Keratinocyte (primary cell): ENCODE data around the gene AGPAT3.

Source experiments
- EZH2 ChIP-seq: IDR thresholded peaks from one replicate; pipeline ENCODE4 v1.6.1; 2012; ENCODE audit warnings: inconsistent platforms, mild to moderate bottlenecking, low read length, moderate library complexity
- TF ChIP-seq, protein P1 (sequence below), 3 experiments: IDR thresholded peaks in 1 of 3; conservative IDR thresholded peaks in 1 of 3; optimal IDR thresholded peaks in 1 of 3; 2 replicates in 2 of 3; 3 replicates in 1 of 3; pipeline versions ENCODE3 to v1.5.1; 2011; ENCODE audit warnings: low read length in 3 of 3, mild to moderate bottlenecking in 3 of 3, moderate library complexity in 2 of 3, control low read depth in 1 of 3, inconsistent platforms in 1 of 3; ENCODE audit not compliant: insufficient read depth in 2 of 3; ENCODE audit errors: extremely low read depth in 1 of 3

DNA sequence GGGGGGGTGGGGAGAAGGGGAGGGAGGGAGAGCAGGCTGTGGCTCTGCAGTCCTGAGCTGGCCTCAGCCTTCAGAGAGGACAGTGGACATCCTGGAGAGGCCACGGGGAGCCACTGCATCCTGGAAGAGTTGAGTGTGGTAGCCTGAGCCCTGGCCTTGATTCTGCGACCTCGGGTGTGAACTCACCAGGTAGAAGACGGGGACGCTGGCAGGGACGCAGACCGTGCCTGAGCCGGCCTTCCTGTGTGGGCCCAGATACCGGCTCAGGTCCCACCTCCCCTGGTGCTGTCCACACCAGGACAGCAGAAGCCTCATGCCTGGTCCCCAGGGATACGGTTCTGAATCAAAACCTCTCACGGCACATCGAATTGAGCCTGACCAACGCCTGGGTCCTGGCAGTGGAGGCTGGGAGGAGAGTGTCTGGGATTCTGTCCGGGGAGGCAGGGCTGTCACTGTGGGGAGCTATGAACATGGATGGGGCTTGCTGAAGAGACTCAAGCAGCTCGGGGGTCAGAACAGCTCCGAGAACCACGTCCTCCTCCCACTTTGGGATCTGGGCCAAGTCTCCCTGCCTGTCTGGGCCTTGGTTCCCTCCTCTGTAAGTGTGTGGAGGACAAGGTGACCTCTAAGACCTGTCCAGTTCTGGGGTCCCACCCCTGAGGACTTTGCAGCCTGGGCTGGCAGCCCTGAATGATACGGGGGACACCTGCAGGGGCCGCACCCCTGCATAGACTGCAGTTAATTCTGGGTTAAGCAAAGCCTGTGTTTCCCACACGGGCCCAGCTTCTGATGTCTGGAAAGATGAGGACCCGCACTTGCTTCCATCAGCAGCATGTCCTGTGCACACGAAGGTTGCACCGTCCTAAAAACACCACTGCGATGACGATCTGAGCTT, 45.3 kb upstream of the AGPAT3 start:
- TF ChIP-seq, protein P1, sequence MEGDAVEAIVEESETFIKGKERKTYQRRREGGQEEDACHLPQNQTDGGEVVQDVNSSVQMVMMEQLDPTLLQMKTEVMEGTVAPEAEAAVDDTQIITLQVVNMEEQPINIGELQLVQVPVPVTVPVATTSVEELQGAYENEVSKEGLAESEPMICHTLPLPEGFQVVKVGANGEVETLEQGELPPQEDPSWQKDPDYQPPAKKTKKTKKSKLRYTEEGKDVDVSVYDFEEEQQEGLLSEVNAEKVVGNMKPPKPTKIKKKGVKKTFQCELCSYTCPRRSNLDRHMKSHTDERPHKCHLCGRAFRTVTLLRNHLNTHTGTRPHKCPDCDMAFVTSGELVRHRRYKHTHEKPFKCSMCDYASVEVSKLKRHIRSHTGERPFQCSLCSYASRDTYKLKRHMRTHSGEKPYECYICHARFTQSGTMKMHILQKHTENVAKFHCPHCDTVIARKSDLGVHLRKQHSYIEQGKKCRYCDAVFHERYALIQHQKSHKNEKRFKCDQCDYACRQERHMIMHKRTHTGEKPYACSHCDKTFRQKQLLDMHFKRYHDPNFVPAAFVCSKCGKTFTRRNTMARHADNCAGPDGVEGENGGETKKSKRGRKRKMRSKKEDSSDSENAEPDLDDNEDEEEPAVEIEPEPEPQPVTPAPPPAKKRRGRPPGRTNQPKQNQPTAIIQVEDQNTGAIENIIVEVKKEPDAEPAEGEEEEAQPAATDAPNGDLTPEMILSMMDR (optimal IDR thresholded peaks at IDR 0.05 in 1 of 3, IDR thresholded peaks at IDR 0.05 in 1 of 3, conservative IDR thresholded peaks at IDR 0.05 in 1 of 3; ENCODE audit: extremely low read depth in 1 of 3, insufficient read depth in 2 of 3, low read length in 3 of 3) = no peak
- no peak for TF ChIP-seq EZH2
